ENCODE data around the gene RNF187. TPM values are rescaled to one million over a fixed set of nuclear protein-coding genes. Genes with fewer than 3 reads are reported as not detected.
A peak's percentile ranks its signal among the peaks of the same experiment; 100 is the strongest.

Gene RNF187
- total RNA-seq, 1 experiment from 2014 or later: 141 TPM

GRCh38 chr1:228457396-228458176, 29.6 kb upstream of the RNF187 start (continued):
- no peak for TF ChIP-seq MLX (CRISPR knock-in tag; IDR thresholded peaks at IDR 0.05)
- no peak for TF ChIP-seq ZNF396 (CRISPR knock-in tag; IDR thresholded peaks at IDR 0.05; ENCODE audit: borderline replicate concordance)
- peak; percentile 90 for TF ChIP-seq NFYB (CRISPR knock-in tag; conservative IDR thresholded peaks at IDR 0.05; ENCODE audit: low read depth)
- TF ChIP-seq NFE2L1 (CRISPR knock-in tag; IDR thresholded peaks at IDR 0.05): no peak
- TF ChIP-seq, protein P1, sequence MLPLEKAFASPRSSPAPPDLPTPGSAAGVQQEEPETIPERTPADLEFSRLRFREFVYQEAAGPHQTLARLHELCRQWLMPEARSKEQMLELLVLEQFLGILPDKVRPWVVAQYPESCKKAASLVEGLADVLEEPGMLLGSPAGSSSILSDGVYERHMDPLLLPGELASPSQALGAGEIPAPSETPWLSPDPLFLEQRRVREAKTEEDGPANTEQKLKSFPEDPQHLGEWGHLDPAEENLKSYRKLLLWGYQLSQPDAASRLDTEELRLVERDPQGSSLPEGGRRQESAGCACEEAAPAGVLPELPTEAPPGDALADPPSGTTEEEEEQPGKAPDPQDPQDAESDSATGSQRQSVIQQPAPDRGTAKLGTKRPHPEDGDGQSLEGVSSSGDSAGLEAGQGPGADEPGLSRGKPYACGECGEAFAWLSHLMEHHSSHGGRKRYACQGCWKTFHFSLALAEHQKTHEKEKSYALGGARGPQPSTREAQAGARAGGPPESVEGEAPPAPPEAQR (CRISPR knock-in tag; IDR thresholded peaks at IDR 0.05): no peak
- TF ChIP-seq OVOL2 (CRISPR knock-in tag; IDR thresholded peaks at IDR 0.05; ENCODE audit: borderline replicate concordance): no peak
- 0 out of 2 replicates have a peak, but pooled peaks have one; percentile 43 for TF ChIP-seq E2F1 (CRISPR knock-in tag; IDR thresholded peaks at IDR 0.05)
- TF ChIP-seq ETV6 (CRISPR knock-in tag; IDR thresholded peaks at IDR 0.05): peak; percentile 63; the same call in 1 of the 2 replicates
- TF ChIP-seq PREB (CRISPR knock-in tag; IDR thresholded peaks at IDR 0.05; ENCODE audit: borderline replicate concordance): no peak
- no peak for TF ChIP-seq MXD4 (CRISPR knock-in tag; IDR thresholded peaks at IDR 0.05; ENCODE audit: borderline replicate concordance)
- TF ChIP-seq ZNF671 (CRISPR knock-in tag; IDR thresholded peaks at IDR 0.05): no peak
- no peak for TF ChIP-seq MYBL2 (CRISPR knock-in tag; IDR thresholded peaks at IDR 0.05)
- no peak for TF ChIP-seq ZNF232 (CRISPR knock-in tag; IDR thresholded peaks at IDR 0.05)
- TF ChIP-seq ZNF317 (CRISPR knock-in tag; IDR thresholded peaks at IDR 0.05; ENCODE audit: borderline replicate concordance, low read depth): 0 out of 2 replicates have a peak, but pooled peaks have one; percentile 39
- TF ChIP-seq ZNF263 (CRISPR knock-in tag; IDR thresholded peaks at IDR 0.05; ENCODE audit: low read depth): no peak
- TF ChIP-seq EMX1 (CRISPR knock-in tag; IDR thresholded peaks at IDR 0.05): peak; percentile 62; the same call in 1 of the 2 replicates
- TF ChIP-seq IRF2 (CRISPR knock-in tag; IDR thresholded peaks at IDR 0.05; ENCODE audit: borderline replicate concordance, low read depth): no peak
- TF ChIP-seq ZNF138 (CRISPR knock-in tag; conservative IDR thresholded peaks at IDR 0.05): no peak
- TF ChIP-seq, protein P2, sequence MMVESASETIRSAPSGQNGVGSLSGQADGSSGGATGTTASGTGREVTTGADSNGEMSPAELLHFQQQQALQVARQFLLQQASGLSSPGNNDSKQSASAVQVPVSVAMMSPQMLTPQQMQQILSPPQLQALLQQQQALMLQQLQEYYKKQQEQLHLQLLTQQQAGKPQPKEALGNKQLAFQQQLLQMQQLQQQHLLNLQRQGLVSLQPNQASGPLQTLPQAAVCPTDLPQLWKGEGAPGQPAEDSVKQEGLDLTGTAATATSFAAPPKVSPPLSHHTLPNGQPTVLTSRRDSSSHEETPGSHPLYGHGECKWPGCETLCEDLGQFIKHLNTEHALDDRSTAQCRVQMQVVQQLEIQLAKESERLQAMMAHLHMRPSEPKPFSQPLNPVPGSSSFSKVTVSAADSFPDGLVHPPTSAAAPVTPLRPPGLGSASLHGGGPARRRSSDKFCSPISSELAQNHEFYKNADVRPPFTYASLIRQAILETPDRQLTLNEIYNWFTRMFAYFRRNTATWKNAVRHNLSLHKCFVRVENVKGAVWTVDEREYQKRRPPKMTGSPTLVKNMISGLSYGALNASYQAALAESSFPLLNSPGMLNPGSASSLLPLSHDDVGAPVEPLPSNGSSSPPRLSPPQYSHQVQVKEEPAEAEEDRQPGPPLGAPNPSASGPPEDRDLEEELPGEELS (CRISPR knock-in tag; IDR thresholded peaks at IDR 0.05): peak; percentile 25; the same call in 1 of the 2 replicates
- TF ChIP-seq, protein P3, sequence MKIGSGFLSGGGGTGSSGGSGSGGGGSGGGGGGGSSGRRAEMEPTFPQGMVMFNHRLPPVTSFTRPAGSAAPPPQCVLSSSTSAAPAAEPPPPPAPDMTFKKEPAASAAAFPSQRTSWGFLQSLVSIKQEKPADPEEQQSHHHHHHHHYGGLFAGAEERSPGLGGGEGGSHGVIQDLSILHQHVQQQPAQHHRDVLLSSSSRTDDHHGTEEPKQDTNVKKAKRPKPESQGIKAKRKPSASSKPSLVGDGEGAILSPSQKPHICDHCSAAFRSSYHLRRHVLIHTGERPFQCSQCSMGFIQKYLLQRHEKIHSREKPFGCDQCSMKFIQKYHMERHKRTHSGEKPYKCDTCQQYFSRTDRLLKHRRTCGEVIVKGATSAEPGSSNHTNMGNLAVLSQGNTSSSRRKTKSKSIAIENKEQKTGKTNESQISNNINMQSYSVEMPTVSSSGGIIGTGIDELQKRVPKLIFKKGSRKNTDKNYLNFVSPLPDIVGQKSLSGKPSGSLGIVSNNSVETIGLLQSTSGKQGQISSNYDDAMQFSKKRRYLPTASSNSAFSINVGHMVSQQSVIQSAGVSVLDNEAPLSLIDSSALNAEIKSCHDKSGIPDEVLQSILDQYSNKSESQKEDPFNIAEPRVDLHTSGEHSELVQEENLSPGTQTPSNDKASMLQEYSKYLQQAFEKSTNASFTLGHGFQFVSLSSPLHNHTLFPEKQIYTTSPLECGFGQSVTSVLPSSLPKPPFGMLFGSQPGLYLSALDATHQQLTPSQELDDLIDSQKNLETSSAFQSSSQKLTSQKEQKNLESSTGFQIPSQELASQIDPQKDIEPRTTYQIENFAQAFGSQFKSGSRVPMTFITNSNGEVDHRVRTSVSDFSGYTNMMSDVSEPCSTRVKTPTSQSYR (CRISPR knock-in tag; IDR thresholded peaks at IDR 0.05): no peak
- TF ChIP-seq AR (CRISPR knock-in tag; IDR thresholded peaks at IDR 0.05): 0 out of 2 replicates have a peak, but pooled peaks have one; percentile 36
- TF ChIP-seq, protein P4, sequence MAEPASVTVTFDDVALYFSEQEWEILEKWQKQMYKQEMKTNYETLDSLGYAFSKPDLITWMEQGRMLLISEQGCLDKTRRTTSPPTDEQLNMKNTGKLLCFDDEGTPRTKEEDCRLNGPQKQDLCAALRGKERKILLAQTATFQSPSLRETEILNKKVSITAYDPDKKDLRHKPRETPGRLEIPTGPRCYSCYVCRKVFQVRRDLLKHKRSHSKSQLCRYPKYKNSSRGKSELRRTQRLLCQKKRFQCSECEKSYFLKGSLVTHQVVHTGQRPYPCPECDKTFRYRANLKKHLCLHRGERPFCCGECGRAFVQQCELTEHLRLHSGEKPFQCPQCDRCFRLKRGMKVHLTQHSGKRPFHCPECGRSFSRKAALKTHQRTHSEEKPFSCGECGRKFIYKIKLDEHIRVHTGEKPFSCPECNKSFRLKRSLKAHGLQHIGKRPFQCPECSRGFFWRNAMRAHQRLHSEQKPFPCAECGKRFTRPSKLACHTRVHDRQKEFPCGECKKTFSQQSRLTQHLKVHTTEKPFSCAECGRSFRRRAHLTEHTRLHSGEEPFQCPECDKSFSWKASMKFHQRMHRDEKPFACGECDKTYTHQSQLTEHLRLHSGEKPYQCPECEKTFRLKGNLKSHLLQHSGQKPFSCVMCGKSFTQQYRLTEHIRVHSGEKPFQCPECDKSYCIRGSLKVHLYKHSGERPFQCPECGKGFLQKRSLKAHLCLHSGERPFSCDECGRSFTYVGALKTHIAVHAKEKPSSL (CRISPR knock-in tag; conservative IDR thresholded peaks at IDR 0.05): no peak

Data from WTC11 (cell line).